CD14-positive monocyte (primary cell): ENCODE results near the gene PCCA. TPM values are rescaled to one million over a fixed set of nuclear protein-coding genes. Genes with fewer than 3 reads are reported as not detected.
"Not testable (repeated sequence)": the region's sequence is repeated elsewhere in the genome, so short reads cannot be mapped to it uniquely, and the experiment has no call there.

ENCODE experiments used
- DNase-seq, 3 donors: peaks; one replicate each; pipeline ENCODE4 v3.0.0-alpha.2; 2011 to 2022
- H2AFZ ChIP-seq: 2 replicates; pipeline ENCODE4 v1.6.0; 2012; ENCODE audit warnings: mild to moderate bottlenecking, low read depth, low read length, inconsistent platforms; ENCODE audit not compliant: insufficient read depth, poor library complexity, severe bottlenecking
- H3K27ac ChIP-seq, 2 donors: 1 replicate in 1 of 2; 2 replicates in 1 of 2; pipeline ENCODE4 v1.5.1; 2012 to 2013; ENCODE audit warnings: low read length in 2 of 2, control low read depth in 1 of 2, inconsistent platforms in 1 of 2, low read depth in 1 of 2, mild to moderate bottlenecking in 1 of 2
- H3K27me3 ChIP-seq, 2 donors: one replicate each; pipeline versions ENCODE4 v1.6.0 to v1.6.1; 2011 to 2013; ENCODE audit warnings: low read length in 2 of 2; ENCODE audit not compliant: control insufficient read depth in 2 of 2, insufficient read depth in 2 of 2
- H3K36me3 ChIP-seq, 2 donors: replicated peaks in 1 of 2; 1 replicate in 1 of 2; 2 replicates in 1 of 2; pipeline versions ENCODE4 v1.5.1 to v1.6.1; 2012 to 2013; ENCODE audit warnings: low read length in 2 of 2, control low read depth in 1 of 2, inconsistent platforms in 1 of 2, mild to moderate bottlenecking in 1 of 2; ENCODE audit not compliant: insufficient read depth in 2 of 2, control insufficient read depth in 1 of 2
- H3K4me1 ChIP-seq, 2 donors: 1 replicate in 1 of 2; 2 replicates in 1 of 2; pipeline versions ENCODE4 v1.5.1 to v1.6.1; 2012 to 2013; ENCODE audit warnings: low read length in 2 of 2, control low read depth in 1 of 2, inconsistent platforms in 1 of 2, mild to moderate bottlenecking in 1 of 2, moderate library complexity in 1 of 2; ENCODE audit not compliant: insufficient read depth in 2 of 2, control insufficient read depth in 1 of 2
- H3K4me2 ChIP-seq: replicated peaks from 2 replicates; pipeline ENCODE3; 2012; ENCODE audit warnings: low read length, moderate library complexity, mild to moderate bottlenecking; ENCODE audit not compliant: poor library complexity, severe bottlenecking; ENCODE audit errors: extremely low read depth
- H3K4me3 ChIP-seq, 3 experiments: fragments of 200-600 bp in 1 of 3; sonication (generic) in 1 of 3; replicated peaks in 1 of 3; 1 replicate in 2 of 3; 2 replicates in 1 of 3; pipeline ENCODE4 v1.5.1; 2011 to 2013; ENCODE audit warnings: low read length in 3 of 3, mild to moderate bottlenecking in 3 of 3, control low read depth in 2 of 3, low read depth in 2 of 3, inconsistent platforms in 1 of 3, moderate library complexity in 1 of 3
- H3K79me2 ChIP-seq: 2 replicates; pipeline ENCODE4 v1.6.0; 2012; ENCODE audit warnings: mild to moderate bottlenecking, control low read depth, inconsistent platforms, low read length, moderate library complexity; ENCODE audit not compliant: insufficient read depth
- H3K9ac ChIP-seq: 2 replicates; pipeline ENCODE4 v1.6.0; 2017; ENCODE audit warnings: low read length, mild to moderate bottlenecking; ENCODE audit not compliant: insufficient read depth, poor library complexity, severe bottlenecking
- H3K9me3 ChIP-seq, 2 donors: replicated peaks in 1 of 2; 1 replicate in 1 of 2; 2 replicates in 1 of 2; pipeline versions ENCODE4 v1.5.1 to v1.6.1; 2012 to 2013; ENCODE audit warnings: low read length in 2 of 2, control low read depth in 1 of 2; ENCODE audit not compliant: control insufficient read depth in 1 of 2, insufficient read depth in 1 of 2
- H4K20me1 ChIP-seq: 2 replicates; pipeline ENCODE4 v1.6.0; 2012; ENCODE audit warnings: mild to moderate bottlenecking, low read length, control low read depth, moderate library complexity; ENCODE audit not compliant: insufficient read depth
- H3K27ac Mint-ChIP-seq, 7 donors: one replicate each; pipeline ENCODE4 v1.8.0; 2020; ENCODE audit warnings: mild to moderate bottlenecking in 7 of 7, mixed read lengths in 7 of 7, moderate library complexity in 6 of 7, inconsistent platforms in 2 of 7
- H3K27me3 Mint-ChIP-seq, 3 donors: one replicate each; pipeline ENCODE4 v1.8.0; 2021 to 2022; ENCODE audit warnings: low read depth in 3 of 3, mild to moderate bottlenecking in 3 of 3, mixed read lengths in 3 of 3, moderate library complexity in 3 of 3, inconsistent platforms in 1 of 3
- H3K36me3 Mint-ChIP-seq, 2 donors: one replicate each; pipeline ENCODE4 v1.8.0; 2020; ENCODE audit warnings: mixed read lengths in 2 of 2, inconsistent platforms in 1 of 2, mild to moderate bottlenecking in 1 of 2
- H3K4me1 Mint-ChIP-seq: one replicate; pipeline ENCODE4 v1.8.0; 2020; ENCODE audit warnings: mild to moderate bottlenecking, mixed read lengths
- H3K4me3 Mint-ChIP-seq, 2 donors: one replicate each; pipeline ENCODE4 v1.8.0; 2020; ENCODE audit warnings: mild to moderate bottlenecking in 2 of 2, mixed read lengths in 2 of 2, moderate library complexity in 1 of 2
- H3K9me3 Mint-ChIP-seq, 7 donors: one replicate each; pipeline ENCODE4 v1.8.0; 2020 to 2022; ENCODE audit warnings: mixed read lengths in 7 of 7, mild to moderate bottlenecking in 6 of 7, moderate library complexity in 6 of 7, inconsistent platforms in 2 of 7
- WGBS: methylation state at CpG from one replicate; pipeline ENCODE4 v1.1.5; 2013; ENCODE audit warnings: missing lambda C conversion rate; ENCODE audit not compliant: insufficient coverage; 5-methylcytosine and 5-hydroxymethylcytosine counted together
- intact Hi-C, 2 donors: fragments of 100-400 bp; cut with micrococcal nuclease; formaldehyde crosslinking; loops; one replicate each; pipeline versions ENCODE4 v1.15.0 to v1.15.1; 2023
- polyA plus RNA-seq, 3 donors: library from polyadenylated mRNA; depleted of rRNA in 1 of 3; unstranded in 2 of 3; stranded (reverse) in 1 of 3; fragments of 300-500 nt in 2 of 3; fragments of >200 nt in 1 of 3; fragmentation: Illumina TruSeq in 2 of 3; gene quantifications; 1 replicate in 2 of 3; 2 replicates in 1 of 3; pipeline ENCODE4 v1.2.3, GENCODE V29; 2012 to 2021
- TF ChIP-seq, protein P1 (sequence below): fragments of 200-600 bp; IDR thresholded peaks from one replicate; pipeline ENCODE4 v1.8.0; 2022; ENCODE audit warnings: antibody characterized with exemption, mild to moderate bottlenecking

PCCA gene
- polyA plus RNA-seq, 3 donors = 4.4 to 13.5 (median 11.9) TPM

DNA sequence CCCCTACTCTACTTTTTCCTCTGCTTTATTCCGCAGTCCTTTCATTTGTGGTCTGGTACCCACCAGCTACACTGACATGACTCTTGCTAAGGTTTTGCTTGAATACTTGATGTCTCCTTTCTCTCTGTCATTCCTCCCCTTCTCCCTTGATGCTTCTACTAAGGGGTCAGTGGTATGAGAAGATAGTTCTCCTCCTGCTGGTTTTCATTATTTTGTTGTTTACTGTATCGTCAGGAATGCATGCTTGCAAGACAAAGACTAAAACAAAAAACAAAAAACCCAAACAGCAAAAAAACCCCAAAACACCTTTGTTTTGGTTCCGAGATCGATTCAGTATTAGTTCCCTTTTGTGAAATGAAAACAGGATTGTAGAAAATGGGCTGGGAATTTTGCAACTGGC lies 59.5 kb downstream of the PCCA start:
- TF ChIP-seq, protein P1, sequence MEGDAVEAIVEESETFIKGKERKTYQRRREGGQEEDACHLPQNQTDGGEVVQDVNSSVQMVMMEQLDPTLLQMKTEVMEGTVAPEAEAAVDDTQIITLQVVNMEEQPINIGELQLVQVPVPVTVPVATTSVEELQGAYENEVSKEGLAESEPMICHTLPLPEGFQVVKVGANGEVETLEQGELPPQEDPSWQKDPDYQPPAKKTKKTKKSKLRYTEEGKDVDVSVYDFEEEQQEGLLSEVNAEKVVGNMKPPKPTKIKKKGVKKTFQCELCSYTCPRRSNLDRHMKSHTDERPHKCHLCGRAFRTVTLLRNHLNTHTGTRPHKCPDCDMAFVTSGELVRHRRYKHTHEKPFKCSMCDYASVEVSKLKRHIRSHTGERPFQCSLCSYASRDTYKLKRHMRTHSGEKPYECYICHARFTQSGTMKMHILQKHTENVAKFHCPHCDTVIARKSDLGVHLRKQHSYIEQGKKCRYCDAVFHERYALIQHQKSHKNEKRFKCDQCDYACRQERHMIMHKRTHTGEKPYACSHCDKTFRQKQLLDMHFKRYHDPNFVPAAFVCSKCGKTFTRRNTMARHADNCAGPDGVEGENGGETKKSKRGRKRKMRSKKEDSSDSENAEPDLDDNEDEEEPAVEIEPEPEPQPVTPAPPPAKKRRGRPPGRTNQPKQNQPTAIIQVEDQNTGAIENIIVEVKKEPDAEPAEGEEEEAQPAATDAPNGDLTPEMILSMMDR = no peak
- peaks cover 4 to 17% (median 13%) of the 10 kb centered on the region in 7 donors for H3K9me3 Mint-ChIP-seq
- H3K27ac Mint-ChIP-seq = no peak overlapping the region

DNA sequence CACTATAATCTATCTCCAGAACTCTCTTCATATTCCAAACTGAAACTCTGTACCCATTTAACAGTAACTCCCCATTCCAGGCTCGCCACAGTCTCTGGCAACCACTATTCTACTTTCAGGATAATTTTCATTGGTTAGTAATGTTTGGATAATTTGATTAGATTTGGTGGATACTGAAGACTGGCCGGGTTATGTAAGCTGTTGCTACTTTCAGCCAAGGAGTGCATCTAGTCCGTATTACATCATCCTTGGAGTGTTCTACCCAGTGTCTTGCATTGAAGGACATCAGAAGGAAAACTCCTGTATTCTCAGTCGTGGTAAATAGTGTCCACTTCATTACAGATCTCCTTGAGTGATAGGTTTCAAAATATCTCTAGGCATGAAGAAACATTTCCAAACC lies 60.5 kb downstream of the PCCA start:
- no peaks in the 10 kb centered on the region for H3K79me2 ChIP-seq
- peaks cover 3 to 15% of the 10 kb centered on the region in 2 donors for H3K9me3 ChIP-seq
- no peaks in the 10 kb centered on the region for H3K4me1 ChIP-seq
- Mint-ChIP-seq H3K27me3 (no peaks in the 10 kb centered on the region), H3K27ac (peak overlapping the region in 1 of 7 donors; percentile 16), H3K4me3 (no peak overlapping the region), H3K4me1 (no peaks in the 10 kb centered on the region), H3K9me3 (peaks cover 4 to 16% (median 13%) of the 10 kb centered on the region in 7 donors), H3K36me3 (peaks cover 18 to 28% of the 10 kb centered on the region in 2 donors)
- no peak overlapping the region for H3K4me2 ChIP-seq
- no peaks in the 10 kb centered on the region for H3K27me3 ChIP-seq
- H3K9ac ChIP-seq = no peak overlapping the region
- H3K4me3 ChIP-seq = no peak overlapping the region
- no peak overlapping the region for H2AFZ ChIP-seq
- peaks cover 0 to 5% of the 10 kb centered on the region in 2 donors for H3K36me3 ChIP-seq
- 88% methylated on average over 1 of the region's 4 CpGs for WGBS
- no peak overlapping the region for H3K27ac ChIP-seq
- intact Hi-C loops = no loop called here
- TF ChIP-seq, protein P1 = no peak
- no peak for DNase-seq
- H4K20me1 ChIP-seq = no peaks in the 10 kb centered on the region

More for the DNA sequence above, 59.5 kb downstream of the PCCA start:
- Mint-ChIP-seq H3K36me3 (peaks cover 18 to 27% of the 10 kb centered on the region in 2 donors), H3K4me3 (no peak overlapping the region), H3K4me1 (no peaks in the 10 kb centered on the region), H3K27me3 (no peaks in the 10 kb centered on the region)
- no CpG with 5 or more reads among the region's 4 CpGs for WGBS
- H4K20me1 ChIP-seq = no peaks in the 10 kb centered on the region
- no peak overlapping the region for H3K4me3 ChIP-seq
- peaks cover 0 to 5% of the 10 kb centered on the region in 2 donors for H3K36me3 ChIP-seq
- H3K4me2 ChIP-seq = no peak overlapping the region
- no peaks in the 10 kb centered on the region for H3K4me1 ChIP-seq
- no peak overlapping the region for H3K27ac ChIP-seq
- no peaks in the 10 kb centered on the region for H3K79me2 ChIP-seq
- peaks cover 3 to 15% of the 10 kb centered on the region in 2 donors for H3K9me3 ChIP-seq
- no peak overlapping the region for H3K9ac ChIP-seq
- intact Hi-C loops = no loop called here
- no peaks in the 10 kb centered on the region for H3K27me3 ChIP-seq
- no peak for DNase-seq
- no peak overlapping the region for H2AFZ ChIP-seq

DNA sequence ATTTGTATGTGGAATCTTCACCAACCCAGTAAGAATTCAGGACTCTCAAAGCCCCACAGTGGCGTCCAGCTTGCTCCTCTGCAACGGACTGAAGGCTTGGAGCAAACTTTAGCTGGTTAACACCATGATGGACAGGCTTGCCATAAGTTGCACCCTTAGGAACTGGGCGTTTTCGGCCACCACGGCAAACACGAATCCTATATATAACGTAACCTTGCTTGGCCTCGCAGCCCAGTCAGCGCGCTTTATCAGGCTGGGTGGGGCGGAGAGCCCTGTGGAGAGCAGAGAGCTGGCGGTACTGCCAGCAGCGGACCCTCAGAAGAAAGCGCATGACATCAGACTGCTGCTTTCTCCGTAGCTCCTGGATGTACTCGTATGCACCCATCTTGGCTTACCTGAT lies 61.8 kb downstream of the PCCA start:
- H3K79me2 ChIP-seq, H4K20me1 ChIP-seq, H3K27me3 ChIP-seq, H3K27ac Mint-ChIP-seq, H3K4me3 Mint-ChIP-seq, H3K4me1 ChIP-seq, H3K27ac ChIP-seq, H3K4me3 ChIP-seq, H3K4me1 Mint-ChIP-seq, H3K9me3 ChIP-seq, intact Hi-C loops, H3K27me3 Mint-ChIP-seq, H3K9ac ChIP-seq, H2AFZ ChIP-seq, DNase-seq, H3K4me2 ChIP-seq: not testable (repeated sequence)
- Mint-ChIP-seq H3K36me3 (peaks cover 14 to 26% of the 10 kb centered on the region in 2 donors), H3K9me3 (peaks cover 0 to 10% (median 8%) of the 10 kb centered on the region in 7 donors)
- peaks cover 3 to 10% of the 10 kb centered on the region in 2 donors for H3K36me3 ChIP-seq
- WGBS = over 99% methylated on average over 15 of the region's 16 CpGs
